Duodenal mucosa (tissue), 2 donors: ENCODE measurements around the gene TOP3A.
A peak's percentile ranks its signal among the peaks of the same experiment; 100 is the strongest.

ENCODE experiments used
- H3K27ac ChIP-seq: one replicate; pipeline ENCODE4 v1.7.0; 2013; ENCODE audit warnings: low read depth, low read length
- H3K27me3 ChIP-seq, 2 donors: one replicate each; pipeline ENCODE4 v1.7.0; 2013; ENCODE audit warnings: low read length in 2 of 2, control low read depth in 1 of 2; ENCODE audit not compliant: insufficient read depth in 2 of 2, control insufficient read depth in 1 of 2
- H3K36me3 ChIP-seq, 2 donors: one replicate each; pipeline ENCODE4 v1.7.0; 2013; ENCODE audit warnings: low read length in 2 of 2, control low read depth in 1 of 2; ENCODE audit not compliant: insufficient read depth in 2 of 2, control insufficient read depth in 1 of 2
- H3K4me1 ChIP-seq, 2 donors: one replicate each; pipeline ENCODE4 v1.7.0; 2013; ENCODE audit warnings: low read length in 2 of 2, control low read depth in 1 of 2; ENCODE audit not compliant: insufficient read depth in 2 of 2, control insufficient read depth in 1 of 2
- H3K4me3 ChIP-seq, 2 donors: one replicate each; pipeline ENCODE4 v1.7.0; 2013; ENCODE audit warnings: low read length in 2 of 2, low read depth in 1 of 2
- H3K9ac ChIP-seq, 2 donors: one replicate each; pipeline ENCODE4 v1.7.0; 2013; ENCODE audit warnings: low read length in 2 of 2, low read depth in 1 of 2
- H3K9me3 ChIP-seq, 2 donors: one replicate each; pipeline ENCODE4 v1.7.0; 2013; ENCODE audit warnings: low read length in 2 of 2, control low read depth in 1 of 2; ENCODE audit not compliant: control insufficient read depth in 1 of 2

The TOP3A gene, protein sequence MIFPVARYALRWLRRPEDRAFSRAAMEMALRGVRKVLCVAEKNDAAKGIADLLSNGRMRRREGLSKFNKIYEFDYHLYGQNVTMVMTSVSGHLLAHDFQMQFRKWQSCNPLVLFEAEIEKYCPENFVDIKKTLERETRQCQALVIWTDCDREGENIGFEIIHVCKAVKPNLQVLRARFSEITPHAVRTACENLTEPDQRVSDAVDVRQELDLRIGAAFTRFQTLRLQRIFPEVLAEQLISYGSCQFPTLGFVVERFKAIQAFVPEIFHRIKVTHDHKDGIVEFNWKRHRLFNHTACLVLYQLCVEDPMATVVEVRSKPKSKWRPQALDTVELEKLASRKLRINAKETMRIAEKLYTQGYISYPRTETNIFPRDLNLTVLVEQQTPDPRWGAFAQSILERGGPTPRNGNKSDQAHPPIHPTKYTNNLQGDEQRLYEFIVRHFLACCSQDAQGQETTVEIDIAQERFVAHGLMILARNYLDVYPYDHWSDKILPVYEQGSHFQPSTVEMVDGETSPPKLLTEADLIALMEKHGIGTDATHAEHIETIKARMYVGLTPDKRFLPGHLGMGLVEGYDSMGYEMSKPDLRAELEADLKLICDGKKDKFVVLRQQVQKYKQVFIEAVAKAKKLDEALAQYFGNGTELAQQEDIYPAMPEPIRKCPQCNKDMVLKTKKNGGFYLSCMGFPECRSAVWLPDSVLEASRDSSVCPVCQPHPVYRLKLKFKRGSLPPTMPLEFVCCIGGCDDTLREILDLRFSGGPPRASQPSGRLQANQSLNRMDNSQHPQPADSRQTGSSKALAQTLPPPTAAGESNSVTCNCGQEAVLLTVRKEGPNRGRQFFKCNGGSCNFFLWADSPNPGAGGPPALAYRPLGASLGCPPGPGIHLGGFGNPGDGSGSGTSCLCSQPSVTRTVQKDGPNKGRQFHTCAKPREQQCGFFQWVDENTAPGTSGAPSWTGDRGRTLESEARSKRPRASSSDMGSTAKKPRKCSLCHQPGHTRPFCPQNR

DNA sequence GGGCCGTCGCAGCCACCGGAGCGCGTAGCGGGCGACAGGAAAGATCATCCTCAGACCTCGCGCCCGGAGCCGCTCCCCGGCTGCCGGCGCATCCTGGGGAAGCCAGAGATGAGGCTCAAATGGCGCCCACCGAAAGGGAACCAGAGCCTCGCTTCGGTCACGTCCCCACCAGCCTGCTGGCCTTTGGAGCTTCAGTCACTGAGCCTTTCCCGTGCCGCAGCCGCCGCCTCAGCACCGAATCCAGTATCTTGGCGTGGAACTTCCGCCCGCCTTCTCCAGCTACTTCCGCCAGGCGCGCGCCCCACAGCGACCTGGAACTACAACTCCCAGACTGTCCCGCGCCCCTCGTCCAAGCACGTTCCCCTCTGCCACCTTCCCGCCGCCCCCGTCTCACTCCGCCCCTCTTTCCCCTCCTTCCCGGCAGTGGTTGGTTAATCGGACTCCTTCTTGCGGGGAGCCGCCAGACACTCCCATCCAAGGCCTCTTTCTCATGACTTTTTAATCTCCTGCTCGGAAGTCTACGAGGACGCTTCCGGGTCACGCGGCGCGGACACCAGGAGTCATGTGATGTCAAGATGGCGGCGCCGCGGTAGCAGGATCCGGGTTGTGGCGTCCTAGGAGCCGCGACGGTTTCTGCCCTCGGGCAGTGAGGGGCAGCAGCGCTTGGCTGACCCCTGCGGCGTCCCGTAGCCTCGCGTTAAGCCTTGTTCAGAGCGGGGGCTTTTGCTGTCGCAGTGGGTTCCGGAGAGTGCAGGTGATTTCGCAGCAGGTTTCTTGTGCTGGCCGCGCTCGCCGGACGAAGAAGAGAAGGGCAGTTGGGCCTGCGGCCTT lies at the start of gene TOP3A, which contains the start of gene SMCR8:
TOP3A (minus strand) TSS at position 264 of the 831 bp plus-strand sequence; CDS start at position 48, 216 bp downstream.
SMCR8 (plus strand) TSS at position 563 of the 831 bp plus-strand sequence. CDS start 497 bp downstream, outside the sequence.
- Histone ChIP-seq H3K36me3 (peaks cover 0 to 16% of the 10 kb centered on the region in 2 donors), H3K27me3 (no peaks in the 10 kb centered on the region), H3K9ac (peak within 1 kb of the TSS; percentile 89 to 93), H3K9me3 (no peaks in the 10 kb centered on the region), H3K27ac (peak within 1 kb of the TSS; percentile 87), H3K4me3 (peak within 1 kb of the TSS; percentile 97), H3K4me1 (peaks cover 48 to 61% of the 10 kb centered on the region in 2 donors)

DNA sequence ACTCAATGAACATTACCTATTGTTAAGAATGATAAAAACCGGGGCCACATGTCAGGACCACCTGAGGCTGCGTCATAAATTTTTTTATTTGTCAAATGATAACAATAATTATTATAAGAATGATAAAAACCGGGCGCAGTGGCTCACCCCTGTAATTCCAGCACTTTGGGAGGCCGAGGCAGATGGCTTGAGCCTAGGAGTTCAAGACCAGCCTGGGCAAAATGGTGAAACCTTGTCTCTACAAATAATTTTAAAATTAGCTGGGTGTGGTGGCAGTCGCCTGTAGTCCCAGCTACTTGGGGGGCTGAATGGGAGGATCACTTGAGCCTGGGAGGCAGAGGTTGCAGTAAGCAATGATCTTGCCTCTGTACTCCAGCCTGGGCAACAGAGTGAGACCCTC lies 49.4 kb upstream of the TOP3A start:
- no peaks in the 10 kb centered on the region for H3K9me3 ChIP-seq
- H3K4me3 ChIP-seq, result no peak overlapping the region
- H3K36me3 ChIP-seq, result no peaks in the 10 kb centered on the region
- H3K9ac ChIP-seq, result no peak overlapping the region
- peaks cover 0 to 10% of the 10 kb centered on the region in 2 donors for H3K4me1 ChIP-seq
- no peaks in the 10 kb centered on the region for H3K27me3 ChIP-seq
- no peak overlapping the region for H3K27ac ChIP-seq

DNA sequence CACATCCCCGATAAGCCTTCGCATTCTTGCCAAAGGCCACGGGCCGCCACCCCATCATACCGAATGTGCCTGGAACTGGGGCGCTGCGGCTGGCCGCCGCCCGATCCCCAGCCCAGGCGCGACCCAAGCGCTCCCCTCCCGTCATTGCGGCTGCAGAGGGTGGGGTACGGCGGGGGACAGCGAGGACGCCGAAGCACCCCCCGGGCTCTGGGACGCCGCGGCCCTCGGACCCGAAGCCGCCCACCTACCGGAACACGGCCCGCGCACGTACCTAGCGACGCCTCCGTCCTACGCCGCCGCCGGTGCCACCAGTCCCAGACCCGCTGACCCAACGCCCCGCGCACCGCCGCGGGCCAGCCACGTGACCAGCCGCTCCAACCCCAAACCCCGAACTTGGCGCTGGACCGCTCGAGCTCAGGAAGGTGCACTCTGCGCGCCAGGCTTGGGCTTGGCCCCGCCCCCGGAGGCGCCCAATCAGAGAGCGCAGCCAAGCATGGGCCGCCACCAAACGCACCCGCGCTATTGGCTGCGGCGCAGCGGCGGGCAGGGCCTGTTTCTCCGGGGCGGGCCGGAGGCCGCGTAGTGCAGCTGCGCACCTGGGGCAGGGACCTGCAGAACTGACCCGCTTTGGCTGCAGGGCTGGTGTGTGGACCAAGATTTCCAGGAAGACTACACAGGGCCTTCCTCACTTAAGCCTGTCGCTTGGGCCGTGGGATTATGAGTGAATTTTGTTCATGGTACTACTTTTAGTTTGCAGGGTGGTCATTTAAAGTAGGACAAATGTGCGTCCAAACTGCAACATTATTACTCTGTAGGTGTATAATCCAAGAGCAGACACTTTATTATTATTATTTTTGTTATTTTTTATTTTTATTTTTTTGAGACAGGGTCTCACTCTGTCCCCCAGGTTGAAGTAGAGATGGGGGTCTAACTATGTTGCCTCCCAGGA lies 48.6 kb upstream of the TOP3A start, which contains the start of gene SHMT1:
SHMT1 (minus strand) TSS at position 450 of the 949 bp plus-strand sequence. CDS start 7,569 bp downstream, outside the sequence.
- H3K9ac ChIP-seq, result peak within 1 kb of the TSS; percentile 75 to 79
- H3K27me3 ChIP-seq, result no peaks in the 10 kb centered on the region
- no peaks in the 10 kb centered on the region for H3K9me3 ChIP-seq
- H3K4me1 ChIP-seq, result peaks cover 0 to 10% of the 10 kb centered on the region in 2 donors
- no peaks in the 10 kb centered on the region for H3K36me3 ChIP-seq
- peak within 1 kb of the TSS; percentile 77 for H3K27ac ChIP-seq
- H3K4me3 ChIP-seq, result peak within 1 kb of the TSS; percentile 85 to 97

DNA sequence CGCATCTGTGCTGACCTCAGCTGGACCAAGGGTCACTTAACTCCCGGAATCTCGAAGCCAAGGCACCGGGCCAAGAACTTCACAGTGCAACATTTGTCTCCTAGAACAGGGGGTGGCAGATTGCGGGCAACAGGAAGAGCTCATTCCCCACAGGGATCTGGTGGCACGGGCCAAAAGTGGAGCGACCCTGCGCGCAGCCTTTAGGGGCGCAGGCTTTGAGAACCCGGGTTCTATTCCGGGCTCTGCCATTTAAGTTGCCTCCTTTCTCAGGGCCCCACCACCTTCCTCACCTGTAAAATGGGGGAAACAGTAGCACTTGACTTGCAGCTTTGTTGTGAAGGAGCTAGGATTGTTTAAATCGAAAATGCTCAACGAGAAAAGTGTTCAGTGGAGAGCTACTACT lies 47.9 kb upstream of the TOP3A start:
- H3K9ac ChIP-seq, result peak overlapping the region; percentile 75 to 79
- no peaks in the 10 kb centered on the region for H3K9me3 ChIP-seq
- H3K4me1 ChIP-seq, result peaks cover 0 to 10% of the 10 kb centered on the region in 2 donors
- peak overlapping the region; percentile 85 to 97 for H3K4me3 ChIP-seq
- no peaks in the 10 kb centered on the region for H3K27me3 ChIP-seq
- H3K27ac ChIP-seq, result peak overlapping the region; percentile 77
- H3K36me3 ChIP-seq, result no peaks in the 10 kb centered on the region

DNA sequence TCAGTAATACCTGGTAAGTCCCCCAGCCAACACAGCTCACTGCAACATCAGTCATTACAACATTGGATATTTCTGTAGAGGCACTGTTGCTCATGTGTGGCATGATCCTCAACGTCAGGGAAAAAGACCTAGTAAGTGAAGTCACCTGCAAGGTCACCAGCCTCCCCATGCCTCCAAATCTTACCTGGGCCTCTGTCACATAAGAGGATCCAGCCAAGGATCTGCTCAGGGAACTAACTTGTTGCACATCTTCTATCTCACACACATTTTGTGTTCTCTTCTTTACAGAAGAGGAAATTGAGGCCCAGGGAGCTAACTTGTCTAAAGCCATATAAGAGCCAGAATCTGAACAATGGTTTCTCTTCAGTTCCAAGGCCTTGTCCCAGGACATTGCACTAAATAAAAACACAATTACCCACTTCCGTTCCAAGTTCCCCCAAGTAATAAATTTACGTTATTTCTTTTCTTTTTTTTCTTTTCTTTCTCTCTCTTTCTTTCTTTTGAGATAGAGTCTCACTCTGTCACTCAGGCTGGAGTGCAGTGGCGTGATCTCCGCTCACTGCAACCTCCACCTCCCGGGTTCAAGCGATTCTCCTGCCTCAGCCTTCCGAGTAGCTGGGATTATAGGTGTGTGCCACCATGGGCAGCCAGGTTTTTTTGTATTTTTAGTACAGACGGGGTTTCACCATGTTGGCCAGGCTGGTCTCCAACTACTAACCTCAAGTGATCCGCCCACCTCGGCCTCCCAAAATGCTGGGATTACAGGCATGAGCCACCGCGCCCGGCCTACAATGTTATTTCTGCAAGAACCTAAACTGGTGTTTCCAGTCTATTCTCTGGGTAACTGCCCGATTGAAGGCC lies 47.3 kb upstream of the TOP3A start:
- Histone ChIP-seq H3K4me3 (peak overlapping the region; percentile 85 to 97), H3K9ac (peak overlapping the region; percentile 75 to 79), H3K36me3 (no peaks in the 10 kb centered on the region), H3K27ac (peak overlapping the region; percentile 10), H3K4me1 (peaks cover 0 to 10% of the 10 kb centered on the region in 2 donors), H3K9me3 (no peaks in the 10 kb centered on the region), H3K27me3 (no peaks in the 10 kb centered on the region)

DNA sequence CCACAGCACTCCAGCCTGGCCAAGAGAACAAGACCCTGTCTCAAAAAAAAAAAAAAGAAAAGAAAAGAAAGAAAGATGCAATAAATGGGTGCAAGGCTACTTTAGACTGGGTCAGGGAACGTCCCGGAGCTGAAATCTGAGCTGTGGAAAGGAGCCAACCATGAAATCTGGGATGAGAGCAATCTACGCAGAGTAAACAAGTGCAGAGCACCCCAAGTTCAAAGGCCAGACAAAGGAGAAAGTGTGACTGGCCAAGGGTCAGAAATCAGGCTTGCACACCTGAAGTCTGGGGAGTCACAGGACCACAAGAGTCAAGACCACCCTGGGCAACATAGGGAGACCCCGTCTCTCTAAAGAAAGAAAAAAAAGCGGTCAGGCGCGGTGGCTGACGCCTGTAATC lies 45.7 kb upstream of the TOP3A start:
- H3K9me3 ChIP-seq, result no peaks in the 10 kb centered on the region
- H3K27ac ChIP-seq, result no peak overlapping the region
- H3K9ac ChIP-seq, result no peak overlapping the region
- peaks cover 0 to 10% of the 10 kb centered on the region in 2 donors for H3K4me1 ChIP-seq
- H3K27me3 ChIP-seq, result no peaks in the 10 kb centered on the region
- H3K4me3 ChIP-seq, result no peak overlapping the region
- no peaks in the 10 kb centered on the region for H3K36me3 ChIP-seq

DNA sequence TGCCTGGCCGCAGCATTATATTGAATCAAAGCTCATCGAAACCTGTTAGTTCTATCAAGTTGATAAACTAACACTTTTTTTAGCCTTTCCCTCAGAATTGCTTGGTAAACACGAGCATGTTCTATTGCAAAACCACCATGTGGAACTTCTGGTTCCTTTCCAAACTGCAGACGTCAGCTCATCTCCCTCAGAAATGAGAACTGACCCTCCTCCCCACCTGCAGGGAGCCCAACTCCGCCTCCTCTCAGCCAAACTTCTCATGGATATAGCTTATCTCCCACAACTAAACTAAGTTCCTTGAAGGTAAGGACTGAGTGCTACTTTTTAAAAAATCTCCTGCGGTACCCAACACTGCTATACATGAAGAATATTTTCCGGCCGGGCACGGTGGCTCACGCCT lies 41.8 kb upstream of the TOP3A start:
- H3K9me3 ChIP-seq, result no peaks in the 10 kb centered on the region
- no peak overlapping the region for H3K27ac ChIP-seq
- H3K9ac ChIP-seq, result no peak overlapping the region
- no peak overlapping the region for H3K4me3 ChIP-seq
- H3K36me3 ChIP-seq, result peaks cover 0 to 13% of the 10 kb centered on the region in 2 donors
- H3K4me1 ChIP-seq, result no peaks in the 10 kb centered on the region
- H3K27me3 ChIP-seq, result no peaks in the 10 kb centered on the region

DNA sequence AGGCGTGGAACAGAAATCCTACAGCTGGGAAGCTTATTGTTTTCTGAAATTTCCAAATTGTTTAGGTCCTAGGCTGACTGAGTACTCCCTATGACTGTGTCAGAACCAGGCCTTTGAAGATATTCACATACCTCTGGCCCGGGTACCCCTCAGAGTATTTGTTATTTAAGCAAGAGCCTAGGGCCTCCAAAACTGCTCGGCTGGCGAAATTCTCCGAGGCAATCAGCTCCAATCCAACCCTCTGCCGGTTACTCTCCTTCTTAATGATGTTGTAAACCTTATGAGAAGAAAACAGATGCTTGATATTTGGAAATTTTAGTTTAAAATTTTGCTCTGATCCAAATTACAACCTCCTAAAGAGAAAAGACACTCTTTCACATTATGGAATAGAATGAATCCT lies 38.7 kb upstream of the TOP3A start:
- no peaks in the 10 kb centered on the region for H3K9me3 ChIP-seq
- no peaks in the 10 kb centered on the region for H3K4me1 ChIP-seq
- H3K36me3 ChIP-seq, result peaks cover 0 to 19% of the 10 kb centered on the region in 2 donors
- no peak overlapping the region for H3K4me3 ChIP-seq
- H3K27me3 ChIP-seq, result no peaks in the 10 kb centered on the region
- H3K27ac ChIP-seq, result no peak overlapping the region
- H3K9ac ChIP-seq, result no peak overlapping the region
